ENCODE measurements around the gene SORCS2.

SORCS2 gene

GRCh38 chr4:7247521-7247920 lies 55.2 kb downstream of the SORCS2 start:
- DNase-seq (ENCODE audit: low read depth) = no peak

DNA sequence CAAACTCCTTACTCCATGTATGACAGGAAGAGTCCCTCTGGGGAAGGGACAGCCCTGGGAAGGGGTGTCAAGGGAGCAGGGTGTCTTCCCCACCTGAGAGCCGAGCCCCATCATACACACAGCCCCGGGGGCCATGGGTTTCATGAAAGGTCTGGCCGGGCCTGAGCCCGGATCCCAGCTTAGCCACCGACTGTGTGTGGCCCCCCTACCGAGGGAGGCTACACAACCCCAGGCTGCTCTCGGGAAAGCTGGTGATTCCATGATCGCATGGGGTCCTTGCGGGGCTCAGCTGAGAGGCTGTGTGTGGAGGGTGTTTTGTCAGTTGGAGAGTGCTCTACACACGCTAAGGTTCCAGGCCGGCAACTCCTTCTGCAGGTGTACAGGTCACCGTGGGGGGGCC lies 55.6 kb downstream of the SORCS2 start:
- DNase-seq (ENCODE audit: low read depth) = no peak

GRCh38 chr4:7248857-7249256 lies 56.5 kb downstream of the SORCS2 start:
- DNase-seq (ENCODE audit: low read depth) = no peak

DNA sequence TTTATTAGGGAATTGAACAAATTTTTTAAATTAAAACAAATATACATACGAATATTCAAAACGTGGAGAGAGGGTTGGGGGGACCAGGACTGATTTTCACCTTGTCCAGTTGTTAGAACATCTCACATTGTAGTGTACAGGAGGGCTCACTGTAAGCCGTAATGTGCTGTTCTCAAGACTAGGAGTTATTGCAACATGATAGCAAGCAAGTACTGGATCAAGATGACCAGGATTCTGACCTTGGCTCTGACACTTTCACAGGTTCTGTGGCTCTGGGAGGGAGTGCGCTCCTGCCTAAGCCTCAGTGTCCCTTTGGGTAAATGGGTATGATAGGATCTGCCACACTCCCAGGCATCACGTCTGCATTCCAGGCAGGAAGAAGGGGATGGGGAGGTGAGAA lies 59.0 kb downstream of the SORCS2 start:
- DNase-seq (ENCODE audit: low read depth) = no peak

DNA sequence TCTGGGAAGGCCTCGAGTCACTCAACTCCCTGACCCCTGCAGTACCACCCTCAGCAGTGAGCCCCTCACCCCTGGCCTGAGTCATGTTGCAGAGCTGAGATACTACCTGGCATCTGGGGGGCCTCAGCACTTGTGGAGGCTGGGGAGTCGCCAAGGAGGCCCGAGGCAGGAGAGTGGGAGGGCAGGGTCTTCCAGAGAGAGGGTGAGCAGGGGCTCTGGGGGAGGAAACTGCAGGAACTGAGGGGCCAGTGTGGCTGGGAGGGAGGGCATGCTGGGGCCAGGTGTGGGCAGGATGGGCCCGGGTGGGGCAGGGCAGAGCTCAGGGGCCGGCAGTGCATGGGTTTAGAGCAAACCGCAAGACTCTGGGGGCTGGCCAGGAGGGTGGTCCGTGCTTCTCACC lies 59.7 kb downstream of the SORCS2 start:
- DNase-seq (ENCODE audit: low read depth) = no peak

DNA sequence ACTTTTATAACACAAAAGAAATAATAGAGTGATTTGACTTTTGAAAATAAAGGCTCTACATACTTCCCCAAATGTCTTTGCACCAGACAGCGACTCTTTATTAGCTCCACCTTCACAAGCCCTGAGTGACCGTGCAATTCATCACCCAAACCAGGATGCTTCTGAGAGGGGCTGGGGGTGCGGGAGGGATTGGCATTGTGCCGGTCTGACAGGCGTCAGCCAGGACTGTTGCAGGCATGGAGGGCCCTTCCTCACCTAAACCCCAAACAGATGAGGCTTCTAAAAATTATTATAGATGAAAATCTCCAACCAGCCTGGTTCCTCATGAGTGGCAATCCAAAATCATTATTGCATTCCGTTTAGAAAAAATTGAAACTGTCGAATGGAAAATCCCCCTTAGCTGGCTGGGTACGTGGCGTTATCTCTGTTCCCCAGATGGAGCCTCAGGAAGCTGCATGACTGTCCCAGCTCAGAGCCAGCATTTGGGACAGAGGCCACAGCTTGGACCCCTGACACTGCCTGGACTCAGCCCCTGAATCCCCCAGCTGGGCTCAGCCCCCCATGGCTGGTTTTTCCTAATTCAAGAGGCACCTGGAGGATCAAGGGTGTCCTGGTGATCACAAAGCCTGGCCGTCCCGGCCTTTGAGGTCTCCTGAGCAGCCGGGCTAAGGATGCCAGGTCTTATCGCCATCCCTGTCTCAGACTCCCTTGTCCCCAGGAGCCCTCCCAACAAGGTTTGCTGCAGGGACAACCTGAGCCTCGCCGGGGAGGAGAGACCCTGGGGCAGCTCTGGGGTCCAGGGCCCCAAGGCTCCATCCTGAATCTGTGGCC lies 60.4 kb downstream of the SORCS2 start:
- DNase-seq (ENCODE audit: low read depth) = no peak

- DNase-seq (ENCODE audit: low read depth) = no peak
Observed at GRCh38 chr4:7253341-7253700, 61.0 kb downstream of the SORCS2 start.

- DNase-seq (ENCODE audit: low read depth) = no peak
Observed at GRCh38 chr4:7253837-7254236, 61.5 kb downstream of the SORCS2 start.

GRCh38 chr4:7254736-7255487 lies 62.6 kb downstream of the SORCS2 start:
- no peak for DNase-seq (ENCODE audit: low read depth)

DNA sequence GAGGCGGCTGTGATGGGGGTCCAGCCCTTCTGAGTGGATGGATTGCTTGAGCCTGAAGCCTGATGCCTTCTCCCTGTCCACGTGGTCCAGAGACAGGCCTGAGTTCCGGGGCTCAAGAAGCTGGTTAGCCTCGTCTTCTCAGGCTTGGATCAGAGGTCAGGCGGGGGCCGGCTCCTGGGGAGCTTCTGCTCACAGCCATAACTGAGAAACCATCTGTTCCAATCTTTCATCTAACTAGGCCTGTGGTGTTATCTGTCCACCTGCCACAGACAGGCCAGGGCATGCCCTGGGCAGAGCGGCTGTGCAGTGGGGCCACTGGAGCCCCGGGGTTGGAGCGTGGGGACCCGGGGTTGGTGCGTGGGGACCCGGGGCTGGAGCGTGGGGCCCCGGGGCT lies 63.1 kb downstream of the SORCS2 start:
- DNase-seq (ENCODE audit: low read depth) = no peak

- DNase-seq (ENCODE audit: low read depth) = no peak
Observed at GRCh38 chr4:7255996-7256395, 63.7 kb downstream of the SORCS2 start.

GRCh38 chr4:7256984-7257810 lies 64.9 kb downstream of the SORCS2 start:
- DNase-seq (ENCODE audit: low read depth) = no peak

GRCh38 chr4:7259039-7259438 lies 66.7 kb downstream of the SORCS2 start:
- DNase-seq (ENCODE audit: low read depth) = no peak

GRCh38 chr4:7260569-7260968 lies 68.2 kb downstream of the SORCS2 start:
- no peak for DNase-seq (ENCODE audit: low read depth)

DNA sequence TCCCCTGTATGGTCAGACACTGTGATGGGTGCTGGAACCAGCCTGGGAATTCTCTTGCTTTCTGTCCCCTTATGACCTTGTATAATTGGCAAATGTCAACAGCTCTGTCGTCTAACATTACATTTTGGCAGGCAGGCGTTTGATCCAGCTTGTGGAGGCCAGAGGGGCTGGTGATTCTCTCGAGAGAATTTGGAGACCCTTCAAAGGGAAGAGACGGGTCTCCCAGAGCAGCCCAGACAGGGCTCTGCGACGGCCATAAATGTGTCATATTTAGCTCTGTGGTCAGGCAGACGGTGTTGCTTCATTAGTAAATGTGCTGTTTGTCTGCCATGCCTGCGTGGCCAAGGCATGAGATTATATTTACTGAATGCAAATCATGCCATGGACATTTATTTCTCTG lies 68.7 kb downstream of the SORCS2 start:
- DNase-seq (ENCODE audit: low read depth) = no peak

- DNase-seq (ENCODE audit: low read depth) = no peak
Observed at GRCh38 chr4:7261536-7261935, 69.2 kb downstream of the SORCS2 start.

GRCh38 chr4:7262134-7262533 lies 69.8 kb downstream of the SORCS2 start:
- DNase-seq (ENCODE audit: low read depth) = no peak

DNA sequence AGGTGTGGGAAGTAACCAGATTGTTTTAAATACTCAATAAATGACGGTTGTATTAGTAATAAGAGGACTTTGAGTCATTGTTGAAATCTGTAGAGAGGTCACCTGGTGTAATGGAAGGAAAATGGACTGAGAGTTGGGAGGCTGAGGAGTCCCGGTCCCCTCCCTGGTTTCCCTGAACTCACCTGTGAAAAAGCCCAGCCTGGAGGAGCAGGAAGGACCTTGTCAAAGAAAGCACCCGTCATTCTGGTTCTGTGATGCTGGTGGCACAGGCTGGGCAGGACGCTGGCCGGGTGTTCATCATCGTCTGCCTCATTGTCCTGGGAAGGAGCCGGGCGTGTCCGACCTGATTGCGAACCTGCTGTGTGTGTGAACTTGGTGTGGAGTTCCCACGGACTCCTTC lies 70.8 kb downstream of the SORCS2 start:
- no peak for DNase-seq (ENCODE audit: low read depth)

DNA sequence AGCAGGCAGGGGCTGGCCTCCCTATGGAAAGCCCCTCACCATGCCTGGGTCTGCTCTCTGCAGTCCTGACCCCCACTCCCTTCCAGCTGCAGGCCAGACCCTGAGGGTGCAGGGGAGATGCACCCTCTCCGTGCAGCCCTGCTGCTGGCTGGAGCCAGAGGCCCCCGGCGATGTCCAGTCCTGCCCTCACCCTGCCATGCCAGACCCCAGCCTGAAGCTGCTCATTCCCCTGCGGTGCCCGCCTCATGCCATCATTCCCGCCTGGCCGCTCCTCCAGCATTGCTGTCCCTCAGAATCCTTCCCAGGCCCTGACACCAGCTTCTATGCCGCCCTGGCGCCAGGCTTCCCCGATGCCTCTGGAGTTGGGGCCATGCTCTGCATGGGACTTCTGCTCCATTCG lies 72.4 kb downstream of the SORCS2 start:
- no peak for DNase-seq (ENCODE audit: low read depth)

DNA sequence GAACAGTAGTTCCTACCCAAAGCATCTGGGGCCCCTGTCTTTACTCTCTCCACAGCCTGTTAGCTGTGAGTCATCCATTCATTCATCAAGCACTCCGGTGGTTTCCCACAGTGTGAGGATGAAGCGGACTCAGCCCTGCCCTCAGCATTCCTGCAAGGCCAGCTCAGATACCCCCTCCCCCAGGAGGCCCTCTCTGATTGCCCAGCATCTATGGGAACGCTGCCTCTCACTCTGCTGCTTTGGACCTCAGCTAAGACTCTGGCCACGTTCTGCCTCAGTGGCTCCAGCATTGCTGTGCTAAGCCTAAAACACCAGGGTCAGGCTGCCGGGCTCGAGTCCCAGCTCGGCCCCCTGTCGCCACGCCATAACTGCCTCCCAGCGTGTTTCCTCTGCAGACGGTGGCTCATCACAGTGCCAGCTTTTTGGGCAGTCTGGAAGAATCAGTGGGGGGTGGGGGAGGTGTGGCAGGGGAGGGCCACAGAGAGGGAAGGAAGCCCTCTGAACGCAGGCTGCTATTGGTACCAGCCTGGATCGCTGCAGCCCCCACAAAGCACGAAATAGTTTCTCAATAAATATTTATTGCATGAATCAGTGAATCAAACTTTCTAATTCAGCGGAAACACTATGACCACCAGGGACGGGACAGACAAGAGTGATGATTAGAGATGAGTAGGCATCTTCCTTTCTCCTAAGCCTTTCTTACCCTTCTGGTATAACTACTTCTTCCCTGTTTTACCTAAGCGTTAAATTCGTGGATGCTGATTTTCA lies 74.4 kb downstream of the SORCS2 start:
- DNase-seq (ENCODE audit: low read depth) = no peak

- DNase-seq (ENCODE audit: low read depth) = no peak
Observed at GRCh38 chr4:7267829-7268228, 75.5 kb downstream of the SORCS2 start.

- no peak for DNase-seq (ENCODE audit: low read depth)
Observed at GRCh38 chr4:7268941-7269340, 76.6 kb downstream of the SORCS2 start.
